Left lung (tissue), 10 donors: Measurements from ENCODE around the gene ZC3H14. TPM values are rescaled to one million over a fixed set of nuclear protein-coding genes. Genes with fewer than 3 reads are reported as not detected.

Experiments used
- ATAC-seq: fragments of 200-7000 bp; cut with Tn5 transposase; one replicate; pipeline ENCODE4 v1.9.1; 2020; ENCODE audit warnings: moderate library complexity
- DNase-seq, 4 donors: peaks; one replicate each; pipeline ENCODE4 v3.0.0-alpha.2; 2013 to 2020
- H3K27ac ChIP-seq, 2 donors: fragments of 200-600 bp; sonication (generic) in 1 of 2; one replicate each; pipeline versions ENCODE4 v1.5.0 to v1.8.0; 2020 to 2021
- H3K27me3 ChIP-seq, 2 donors: fragments of 200-600 bp; sonication (generic) in 1 of 2; one replicate each; pipeline versions ENCODE4 v1.5.0 to v1.8.0; 2020 to 2021
- H3K36me3 ChIP-seq, 2 donors: fragments of 200-600 bp; sonication (generic) in 1 of 2; one replicate each; pipeline versions ENCODE4 v1.5.0 to v1.8.0; 2020 to 2021
- H3K4me1 ChIP-seq, 2 donors: fragments of 200-600 bp; one replicate each; pipeline ENCODE4 v1.8.0; 2021
- H3K4me3 ChIP-seq, 2 donors: fragments of 200-600 bp; sonication (generic) in 1 of 2; one replicate each; pipeline versions ENCODE4 v1.5.0 to v1.8.0; 2020 to 2021; ENCODE audit warnings: mild to moderate bottlenecking in 1 of 2
- H3K9me3 ChIP-seq, 2 donors: fragments of 200-600 bp; sonication (generic) in 1 of 2; one replicate each; pipeline versions ENCODE4 v1.5.0 to v1.8.0; 2020 to 2021
- intact Hi-C, 2 donors: fragments of 100-400 bp; cut with DNase I; formaldehyde crosslinking; loops; one replicate each; pipeline versions ENCODE4 v1.11.2 to v1.14.2; 2022
- polyA plus RNA-seq, 6 donors: library from polyadenylated mRNA; unstranded; fragments of 120-200 nt; gene quantifications; one replicate each; pipeline ENCODE4 v1.2.1, GENCODE V29; 2013; ENCODE audit not compliant: insufficient read length in 6 of 6
- total RNA-seq, 2 donors: library from RNA; stranded (reverse); fragmentation: NEBNext Ultra II Directional; extraction: Animal tissue kit (Norgen Biotek cat#: 25700); gene quantifications; one replicate each; pipeline ENCODE4 v1.2.1, GENCODE V29; 2021
- TF ChIP-seq, protein P1 (sequence below), 2 donors: fragments of 200-600 bp; sonication (generic) in 1 of 2; IDR thresholded peaks; one replicate each; pipeline versions ENCODE4 v1.5.0 to v1.8.0; 2021; ENCODE audit warnings: antibody characterized with exemption in 2 of 2
- donor health status: DM: no; HTN: yes; CAD: no.
- donor health status: DM: no; HTN: no; CAD: no.

Gene ZC3H14
- total and polyA plus RNA-seq, 8 donors, result 46.6 to 86.2 (median 80.0) TPM

DNA sequence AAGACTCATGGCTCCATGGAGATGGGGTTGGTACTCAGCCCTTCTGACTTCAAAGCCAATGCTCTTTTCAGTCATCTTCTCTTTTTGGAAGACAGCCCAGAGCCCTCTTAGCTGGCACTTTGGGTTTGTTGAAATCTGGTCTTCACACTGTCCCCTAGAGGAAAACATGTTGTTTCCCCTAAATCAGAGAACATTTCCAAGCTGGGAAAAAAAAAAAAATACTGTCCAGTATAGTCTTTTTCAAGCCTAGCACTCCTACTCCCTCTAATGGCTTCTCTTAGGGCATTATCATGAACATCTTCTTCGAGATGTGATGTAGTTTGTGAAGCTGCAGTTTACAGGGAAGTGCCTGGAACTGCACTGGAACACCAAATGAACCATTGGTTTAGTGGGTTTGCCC is 3.0 kb upstream of the ZC3H14 start:
- Histone ChIP-seq H3K4me3 (no peak overlapping the region), H3K27ac (no peak overlapping the region), H3K36me3 (no peaks in the 10 kb centered on the region), H3K27me3 (peaks cover 0 to 27% of the 10 kb centered on the region in 2 donors), H3K4me1 (peaks cover 16 to 17% of the 10 kb centered on the region in 2 donors), H3K9me3 (no peaks in the 10 kb centered on the region)
- ATAC-seq, result no peak
- TF ChIP-seq, protein P1, sequence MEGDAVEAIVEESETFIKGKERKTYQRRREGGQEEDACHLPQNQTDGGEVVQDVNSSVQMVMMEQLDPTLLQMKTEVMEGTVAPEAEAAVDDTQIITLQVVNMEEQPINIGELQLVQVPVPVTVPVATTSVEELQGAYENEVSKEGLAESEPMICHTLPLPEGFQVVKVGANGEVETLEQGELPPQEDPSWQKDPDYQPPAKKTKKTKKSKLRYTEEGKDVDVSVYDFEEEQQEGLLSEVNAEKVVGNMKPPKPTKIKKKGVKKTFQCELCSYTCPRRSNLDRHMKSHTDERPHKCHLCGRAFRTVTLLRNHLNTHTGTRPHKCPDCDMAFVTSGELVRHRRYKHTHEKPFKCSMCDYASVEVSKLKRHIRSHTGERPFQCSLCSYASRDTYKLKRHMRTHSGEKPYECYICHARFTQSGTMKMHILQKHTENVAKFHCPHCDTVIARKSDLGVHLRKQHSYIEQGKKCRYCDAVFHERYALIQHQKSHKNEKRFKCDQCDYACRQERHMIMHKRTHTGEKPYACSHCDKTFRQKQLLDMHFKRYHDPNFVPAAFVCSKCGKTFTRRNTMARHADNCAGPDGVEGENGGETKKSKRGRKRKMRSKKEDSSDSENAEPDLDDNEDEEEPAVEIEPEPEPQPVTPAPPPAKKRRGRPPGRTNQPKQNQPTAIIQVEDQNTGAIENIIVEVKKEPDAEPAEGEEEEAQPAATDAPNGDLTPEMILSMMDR (IDR thresholded peaks at IDR 0.05), result peak in 1 of 2 donors; percentile 18
- DNase-seq, result peak in 2 of 4 donors; percentile 26 to 42
- intact Hi-C loops, result loop anchor here in 1 of 2 donors (10.0 kb wide), 1 partner anchor 65 kb away; no protein-coding TSS in a partner anchor

DNA sequence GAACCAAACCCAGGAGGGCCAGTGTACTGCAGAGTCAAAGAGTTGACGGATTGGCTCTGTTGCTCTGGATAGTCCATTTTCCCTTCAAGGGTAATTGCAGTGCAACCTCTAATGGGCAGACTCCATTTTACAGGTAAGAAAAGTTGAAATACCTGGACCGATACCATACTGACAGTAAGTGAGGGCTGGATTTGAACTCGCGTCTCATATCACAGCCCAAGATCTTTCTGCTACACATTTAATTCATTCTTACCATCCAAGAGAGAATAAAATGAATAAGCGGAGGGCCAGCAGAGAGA is 356 bp upstream of the ZC3H14 start:
- intact Hi-C loops, result loop anchor here in 1 of 2 donors (10.0 kb wide), 1 partner anchor 68 kb away; no protein-coding TSS in a partner anchor
- H3K4me1 ChIP-seq, result peaks cover 10 to 17% of the 10 kb centered on the region in 2 donors
- H3K36me3 ChIP-seq, result peaks cover 0 to under 1% of the 10 kb centered on the region in 2 donors
- peak overlapping the region; percentile 90 to 97 for H3K4me3 ChIP-seq
- DNase-seq, result no peak
- TF ChIP-seq, protein P1 (IDR thresholded peaks at IDR 0.05), result no peak
- no peaks in the 10 kb centered on the region for H3K9me3 ChIP-seq
- ATAC-seq, result no peak
- peak overlapping the region; percentile 90 to 91 for H3K27ac ChIP-seq
- H3K27me3 ChIP-seq, result peaks cover 0 to 3% of the 10 kb centered on the region in 2 donors

DNA sequence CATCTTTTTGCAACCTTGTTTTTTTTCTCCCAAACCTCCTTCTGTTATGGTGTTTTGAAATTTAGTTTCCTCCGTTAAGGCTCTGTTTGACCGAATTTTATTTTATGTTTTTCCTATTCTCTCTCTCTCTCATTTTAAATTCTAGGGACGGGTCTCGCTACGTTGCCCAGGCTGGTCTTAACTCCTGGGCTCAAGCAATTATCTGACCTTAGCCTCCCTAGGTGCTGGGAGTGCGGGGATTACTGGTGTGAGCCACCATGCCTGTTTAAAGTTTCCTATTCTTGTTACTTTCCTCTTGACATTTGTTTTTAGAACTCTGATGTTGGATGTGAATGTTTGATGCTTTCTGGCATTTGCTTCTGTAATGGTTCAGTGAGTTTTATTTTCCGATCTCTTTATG is 1.0 kb downstream of the ZC3H14 start:
- no peaks in the 10 kb centered on the region for H3K27me3 ChIP-seq
- intact Hi-C loops, result loop anchor here in 1 of 2 donors (10.0 kb wide), 1 partner anchor 69 kb away; no protein-coding TSS in a partner anchor
- H3K27ac ChIP-seq, result peak overlapping the region; percentile 90 to 91
- no peak for DNase-seq
- H3K4me1 ChIP-seq, result peaks cover 10 to 17% of the 10 kb centered on the region in 2 donors
- no peak for ATAC-seq
- H3K4me3 ChIP-seq, result peak overlapping the region; percentile 90 to 97
- TF ChIP-seq, protein P1 (IDR thresholded peaks at IDR 0.05), result no peak
- H3K36me3 ChIP-seq, result peaks cover 0 to 15% of the 10 kb centered on the region in 2 donors
- H3K9me3 ChIP-seq, result no peaks in the 10 kb centered on the region

DNA sequence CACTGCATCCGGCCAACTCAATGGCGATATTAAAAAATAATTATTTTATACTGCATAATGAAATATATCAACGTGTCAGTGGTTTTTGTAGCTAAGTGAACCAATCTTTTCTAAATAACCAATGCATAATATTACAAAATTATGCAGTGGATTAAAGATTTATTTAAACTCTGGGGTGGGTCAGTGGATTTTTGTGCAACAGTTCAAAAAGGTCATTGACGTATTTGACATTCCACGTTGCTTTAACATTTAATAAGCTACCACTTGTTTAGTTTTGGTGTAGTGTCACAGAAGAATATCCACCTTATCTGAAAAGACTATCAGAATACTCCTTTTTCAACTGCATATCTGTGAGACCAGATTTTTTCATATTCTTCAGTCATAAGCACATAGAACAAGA is 2.6 kb downstream of the ZC3H14 start:
- no peak for ATAC-seq
- Histone ChIP-seq H3K9me3 (no peaks in the 10 kb centered on the region), H3K4me1 (peaks cover 10 to 17% of the 10 kb centered on the region in 2 donors), H3K27me3 (no peaks in the 10 kb centered on the region), H3K4me3 (no peak overlapping the region), H3K36me3 (peaks cover 0 to 30% of the 10 kb centered on the region in 2 donors), H3K27ac (no peak overlapping the region)
- TF ChIP-seq, protein P1 (IDR thresholded peaks at IDR 0.05), result no peak
- intact Hi-C loops, result loop anchor here in 1 of 2 donors (10.0 kb wide), 1 partner anchor 71 kb away; no protein-coding TSS in a partner anchor
- no peak for DNase-seq

DNA sequence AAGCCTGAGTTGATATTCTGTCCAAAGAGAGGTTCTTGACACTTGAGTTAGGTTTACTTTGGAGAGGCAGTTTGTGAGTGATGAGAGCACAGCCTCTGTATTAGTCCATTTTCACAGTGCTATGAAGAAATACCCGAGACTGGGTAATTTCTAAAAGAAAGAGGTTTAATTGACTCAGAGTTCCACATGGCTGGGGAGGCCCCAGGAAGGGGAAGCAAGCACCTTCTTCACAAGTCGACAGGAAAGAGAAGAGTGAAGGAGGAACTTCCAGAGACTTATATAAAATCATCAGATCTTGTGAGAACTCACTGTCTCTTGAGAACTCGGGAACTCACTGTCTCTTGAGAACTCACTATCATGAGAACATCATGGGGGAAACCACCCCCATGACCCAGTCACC is 5.4 kb downstream of the ZC3H14 start:
- intact Hi-C loops, result loop anchor here in 1 of 2 donors (10.0 kb wide), 1 partner anchor 73 kb away; no protein-coding TSS in a partner anchor
- no peak for DNase-seq
- Histone ChIP-seq H3K27me3 (no peaks in the 10 kb centered on the region), H3K36me3 (peaks cover 0 to 55% of the 10 kb centered on the region in 2 donors), H3K4me1 (peaks cover 10 to 13% of the 10 kb centered on the region in 2 donors), H3K27ac (no peak overlapping the region), H3K9me3 (no peaks in the 10 kb centered on the region), H3K4me3 (no peak overlapping the region)
- TF ChIP-seq, protein P1 (IDR thresholded peaks at IDR 0.05), result no peak
- no peak for ATAC-seq
